A549 (cell line): Measurements from ENCODE around the gene ALDH16A1. TPM values are rescaled to one million over a fixed set of nuclear protein-coding genes. Genes with fewer than 3 reads are reported as not detected.

Experiments
- ATAC-seq, 2 experiments: fragments of 200-7000 bp in 1 of 2; fragments of >200 bp in 1 of 2; cut with Nextera tagmentation in 1 of 2; cut with Tn5 transposase in 1 of 2; 3 replicates each; pipeline versions ENCODE4 v1.8.0 to v1.9.1; 2018 to 2020; ENCODE audit warnings: mild to moderate bottlenecking in 1 of 2, moderate library complexity in 1 of 2
- CTCF ChIA-PET: fragments of 300-600 bp; sonication (Branson Sonifier 250); formaldehyde crosslinking; extraction: SDS; loops from one replicate; lab custom pipeline; 2021; ENCODE audit warnings: antibody characterized with exemption, inconsistent platforms; lab: Yijun Ruan, JAX
- POLR2A ChIA-PET: fragments of 350-600 bp; formaldehyde crosslinking; extraction: SDS; loops from one replicate; lab custom pipeline; 2021; ENCODE audit warnings: antibody characterized with exemption, inconsistent platforms; lab: Yijun Ruan, JAX
- DNase-seq, 2 experiments: peaks; one replicate each; pipeline versions ENCODE4 v3.0.0 to v3.0.0-alpha.2; 2011 to 2016; ENCODE audit warnings: low read depth in 1 of 2, low spot score in 1 of 2
- FAIRE-seq: peaks from 2 replicates; lab custom pipeline; 2011; peaks lifted over from hg19 to GRCh38; lab: Jason Lieb, UNC
- H3K27ac ChIP-seq, 2 experiments: fragments of >200 bp; sonication (Bioruptor Twin); formaldehyde crosslinking; 3 replicates each; pipeline ENCODE4 v1.5.1; 2016 to 2017
- H3K4me1 ChIP-seq: fragments of >200 bp; sonication (Bioruptor Twin); formaldehyde crosslinking; 3 replicates; pipeline ENCODE4 v1.6.1; 2016
- H3K4me2 ChIP-seq: fragments of >200 bp; sonication (Bioruptor Twin); formaldehyde crosslinking; 3 replicates; pipeline ENCODE4 v1.6.1; 2016
- H3K4me3 ChIP-seq: fragments of >200 bp; sonication (Bioruptor Twin); formaldehyde crosslinking; 3 replicates; pipeline ENCODE4 v1.5.1; 2016
- H3K9me3 ChIP-seq: fragments of >200 bp; sonication (Bioruptor Twin); formaldehyde crosslinking; 3 replicates; pipeline ENCODE4 v1.6.1; 2016
- BHLHE40 ChIP-seq: IDR thresholded peaks from 2 replicates; pipeline ENCODE4 v1.6.1; 2012; ENCODE audit warnings: low read depth, low read length, inconsistent platforms
- CBX8 ChIP-seq: fragments of 200-600 bp; sonication (generic); IDR thresholded peaks from 2 replicates; pipeline ENCODE4 v1.6.1; 2016
- CEBPB ChIP-seq, 2 experiments: fragments of >200 bp in 1 of 2; sonication (Bioruptor Twin) in 1 of 2; formaldehyde crosslinking in 1 of 2; IDR thresholded peaks; 2 replicates each; pipeline ENCODE4 v1.6.1; 2012 to 2016
- CHD2 ChIP-seq: fragments of 150-350 bp; IDR thresholded peaks from 2 replicates; pipeline ENCODE4 v1.6.1; 2014; ENCODE audit warnings: low read length; ENCODE audit not compliant: partially characterized antibody
- CHD4 ChIP-seq: fragments of 200-600 bp; sonication (generic); IDR thresholded peaks from 2 replicates; pipeline ENCODE4 v1.6.1; 2016; ENCODE audit warnings: antibody characterized with exemption, mild to moderate bottlenecking, borderline replicate concordance
- FOSB ChIP-seq: fragments of 250-450 bp; sonication (Bioruptor Pico); IDR thresholded peaks from 2 replicates; pipeline ENCODE4 v1.5.0; 2020; ENCODE audit warnings: mild to moderate bottlenecking, moderate library complexity
- KDM1A ChIP-seq: fragments of 200-600 bp; sonication (generic); IDR thresholded peaks from 2 replicates; pipeline ENCODE4 v1.6.1; 2016; ENCODE audit warnings: low read depth, mild to moderate bottlenecking
- MAZ ChIP-seq: fragments of 150-350 bp; IDR thresholded peaks from 2 replicates; pipeline ENCODE4 v1.6.1; 2014; ENCODE audit warnings: antibody characterized with exemption, low read depth, low read length, borderline replicate concordance
- NFE2L2 ChIP-seq: fragments of 150-350 bp; conservative IDR thresholded peaks from 2 replicates; pipeline ENCODE4 v1.6.1; 2014; ENCODE audit warnings: low read length
- NPAS2 ChIP-seq: fragments of 250-450 bp; sonication (Bioruptor Pico); IDR thresholded peaks from 2 replicates; pipeline ENCODE4 v1.8.0; 2022; ENCODE audit warnings: mild to moderate bottlenecking, moderate library complexity, borderline replicate concordance
- RAD21 ChIP-seq, 2 experiments: fragments of >200 bp in 1 of 2; sonication (Bioruptor Twin) in 1 of 2; formaldehyde crosslinking in 1 of 2; IDR thresholded peaks in 1 of 2; conservative IDR thresholded peaks in 1 of 2; 2 replicates in 1 of 2; 3 replicates in 1 of 2; pipeline ENCODE4 v1.6.1; 2012 to 2018; ENCODE audit warnings: inconsistent platforms in 1 of 2
- RNF2 ChIP-seq: fragments of 200-600 bp; sonication (generic); IDR thresholded peaks from 2 replicates; pipeline ENCODE4 v1.6.1; 2016; ENCODE audit warnings: low read depth, mild to moderate bottlenecking, antibody characterized with exemption, moderate library complexity, borderline replicate concordance
- ZFP36 ChIP-seq: fragments of 450-650 bp; IDR thresholded peaks from 2 replicates; pipeline ENCODE4 v1.6.1; 2014; ENCODE audit warnings: borderline replicate concordance; ENCODE audit not compliant: partially characterized antibody
- ZNF302 ChIP-seq: fragments of 250-450 bp; sonication (Bioruptor Pico); IDR thresholded peaks from 2 replicates; pipeline ENCODE4 v1.9.0; 2021; ENCODE audit warnings: inconsistent platforms, mild to moderate bottlenecking, moderate library complexity
- ZSCAN20 ChIP-seq: fragments of 250-450 bp; sonication (Bioruptor Pico); IDR thresholded peaks from 2 replicates; pipeline ENCODE4 v1.8.0; 2022; ENCODE audit warnings: mild to moderate bottlenecking, moderate library complexity
- WGBS: methylation state at CpG from one replicate; pipeline ENCODE4 v1.1.6; 2017; ENCODE audit errors: missing lambda C conversion rate; 5-methylcytosine and 5-hydroxymethylcytosine counted together
- polyA plus RNA-seq, 4 experiments: library from polyadenylated mRNA; depleted of rRNA in 3 of 4; stranded (reverse); fragments of >200 nt; fragmentation: RNase III in 1 of 4; extraction: RNeasy Plus Mini Kit Qiagen cat#74134 plus additional on column Dnase treatment in 1 of 4; gene quantifications; 2 replicates in 3 of 4; 3 replicates in 1 of 4; pipeline ENCODE4 v1.2.3, GENCODE V29; 2011 to 2017
- TF ChIP-seq, protein P1 (sequence below): IDR thresholded peaks from 2 replicates; pipeline ENCODE4 v1.6.1; 2012; ENCODE audit warnings: low read depth, borderline replicate concordance
- TF ChIP-seq, protein P2 (sequence below): fragments of 250-450 bp; sonication (Bioruptor Pico); IDR thresholded peaks from 2 replicates; pipeline ENCODE4 v1.5.0; 2021; ENCODE audit warnings: mild to moderate bottlenecking, moderate library complexity, borderline replicate concordance

Gene ALDH16A1
- polyA plus RNA-seq, 2 of the 4 experiments (the other 2 are of a cell fraction), result 10.2 to 23.0 TPM

DNA sequence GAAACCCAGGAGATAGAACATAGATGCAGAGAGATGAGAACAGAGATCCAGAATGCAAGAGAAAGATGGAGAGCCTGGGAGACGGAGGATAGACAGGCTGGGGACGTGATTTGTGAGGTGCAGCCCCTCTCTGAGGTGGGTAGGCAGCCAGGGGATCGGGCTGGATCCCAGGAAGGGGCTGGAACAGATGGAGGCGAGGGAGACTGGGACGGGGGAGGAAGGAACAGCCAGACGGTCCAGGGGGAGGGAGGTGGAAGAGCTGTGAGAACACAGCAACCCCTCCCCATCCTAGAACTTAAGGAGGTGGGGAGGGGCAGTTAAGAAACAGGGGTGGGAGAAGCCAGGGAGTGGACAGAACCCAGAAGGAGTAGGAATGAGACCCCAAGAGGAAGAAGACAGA is 14.8 kb upstream of the ALDH16A1 start:
- 3% methylated on average over 6 of the region's 6 CpGs for WGBS
- CTCF ChIA-PET, result interaction anchor here (19.0 kb wide), 1 partner anchor 46 kb away, joined by 244 read pairs; the partner anchor contains the start of gene KASH5

DNA sequence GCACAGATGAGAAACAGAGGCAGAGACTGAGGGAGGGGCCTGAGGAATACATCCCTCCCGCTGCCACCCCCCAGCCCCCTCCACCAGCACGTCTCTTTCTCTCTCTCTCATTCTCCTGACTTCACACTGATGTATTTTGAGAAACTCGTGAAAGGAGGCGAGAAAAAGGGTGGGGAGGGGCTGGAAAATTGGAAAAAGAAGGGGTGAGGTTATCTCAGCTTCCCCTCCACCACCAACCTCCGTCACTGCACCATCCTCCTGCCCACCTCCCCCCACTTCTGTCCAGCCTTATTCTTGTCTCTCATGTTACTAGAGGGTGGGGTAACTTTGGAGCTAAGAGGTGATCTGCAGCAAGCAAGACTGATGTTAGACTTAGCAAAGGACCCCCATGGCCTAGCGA is 13.2 kb upstream of the ALDH16A1 start:
- FAIRE-seq (no peak), ATAC-seq (no peak), DNase-seq (no peak)
- no peak overlapping the region for H3K27ac ChIP-seq
- TF ChIP-seq KDM1A (no peak), MAZ (no peak), CHD2 (no peak)
- TF ChIP-seq, protein P1, sequence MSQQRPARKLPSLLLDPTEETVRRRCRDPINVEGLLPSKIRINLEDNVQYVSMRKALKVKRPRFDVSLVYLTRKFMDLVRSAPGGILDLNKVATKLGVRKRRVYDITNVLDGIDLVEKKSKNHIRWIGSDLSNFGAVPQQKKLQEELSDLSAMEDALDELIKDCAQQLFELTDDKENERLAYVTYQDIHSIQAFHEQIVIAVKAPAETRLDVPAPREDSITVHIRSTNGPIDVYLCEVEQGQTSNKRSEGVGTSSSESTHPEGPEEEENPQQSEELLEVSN, result no peak
- TF ChIP-seq, protein P2, sequence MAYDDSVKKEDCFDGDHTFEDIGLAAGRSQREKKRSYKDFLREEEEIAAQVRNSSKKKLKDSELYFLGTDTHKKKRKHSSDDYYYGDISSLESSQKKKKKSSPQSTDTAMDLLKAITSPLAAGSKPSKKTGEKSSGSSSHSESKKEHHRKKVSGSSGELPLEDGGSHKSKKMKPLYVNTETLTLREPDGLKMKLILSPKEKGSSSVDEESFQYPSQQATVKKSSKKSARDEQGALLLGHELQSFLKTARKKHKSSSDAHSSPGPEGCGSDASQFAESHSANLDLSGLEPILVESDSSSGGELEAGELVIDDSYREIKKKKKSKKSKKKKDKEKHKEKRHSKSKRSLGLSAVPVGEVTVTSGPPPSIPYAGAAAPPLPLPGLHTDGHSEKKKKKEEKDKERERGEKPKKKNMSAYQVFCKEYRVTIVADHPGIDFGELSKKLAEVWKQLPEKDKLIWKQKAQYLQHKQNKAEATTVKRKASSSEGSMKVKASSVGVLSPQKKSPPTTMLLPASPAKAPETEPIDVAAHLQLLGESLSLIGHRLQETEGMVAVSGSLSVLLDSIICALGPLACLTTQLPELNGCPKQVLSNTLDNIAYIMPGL (CRISPR knock-in tag), result no peak
- H3K9me3 ChIP-seq, result no peaks in the 10 kb centered on the region
- CTCF ChIA-PET, result interaction anchor here (0.7 to 19.0 kb wide), 8 partner anchors 12 to 248 kb away, joined by 3 to 244 read pairs (median 4); partner anchors contain the start of genes GFY and KASH5
- 22% methylated on average over 6 of the region's 6 CpGs for WGBS
- no peak overlapping the region for H3K4me3 ChIP-seq
- peaks cover 19% of the 10 kb centered on the region for H3K4me1 ChIP-seq
- no peak overlapping the region for H3K4me2 ChIP-seq
- POLR2A ChIA-PET, result no interaction called here

More for the DNA sequence above, 14.8 kb upstream of the ALDH16A1 start:
- ATAC-seq, result no peak
- Histone ChIP-seq H3K4me2 (no peak overlapping the region), H3K4me1 (peaks cover 19% of the 10 kb centered on the region), H3K27ac (no peak overlapping the region), H3K4me3 (no peak overlapping the region), H3K9me3 (no peaks in the 10 kb centered on the region)
- no peak for DNase-seq
- POLR2A ChIA-PET, result no interaction called here
- no peak for FAIRE-seq
- TF ChIP-seq RAD21 (conservative IDR thresholded peaks at IDR 0.05 in 1 of 2, IDR thresholded peaks at IDR 0.05 in 1 of 2) (no peak), NPAS2 (CRISPR knock-in tag) (no peak), CBX8 (no peak), CHD4 (no peak), BHLHE40 (no peak), CEBPB (IDR thresholded peaks at IDR 0.05) (no peak), ZSCAN20 (CRISPR knock-in tag) (no peak), NFE2L2 (no peak), MAZ (no peak), ZNF302 (CRISPR knock-in tag) (no peak), RNF2 (no peak), FOSB (no peak), ZFP36 (no peak)
- TF ChIP-seq, protein P2 (CRISPR knock-in tag), result no peak
- TF ChIP-seq, protein P1, result no peak
